Stimulated activated CD8-positive, alpha-beta memory T cell treated with anti-CD3 and anti-CD28 coated beads, Interleukin-2, amount 100 ng/mL, for 48 hours (primary cell): Measurements from ENCODE around the gene MPZL2.

Experiments
- DNase-seq, 2 donors: peaks; one replicate each; pipeline ENCODE4 v3.0.0-alpha.2; 2020; ENCODE audit warnings: low read depth in 2 of 2

Gene MPZL2

GRCh38 chr11:118283756-118284350 is 19.8 kb upstream of the MPZL2 start:
- no peak for DNase-seq

- no peak for DNase-seq
Observed at GRCh38 chr11:118283037-118283636, 19.0 kb upstream of the MPZL2 start.

- no peak for DNase-seq
Observed at GRCh38 chr11:118282606-118283005, 18.5 kb upstream of the MPZL2 start.

- DNase-seq: no peak
Observed at GRCh38 chr11:118281284-118281683, 17.2 kb upstream of the MPZL2 start.

GRCh38 chr11:118277312-118277711 is 13.2 kb upstream of the MPZL2 start:
- no peak for DNase-seq

GRCh38 chr11:118276422-118276821 is 12.3 kb upstream of the MPZL2 start:
- no peak for DNase-seq

GRCh38 chr11:118275176-118275575 is 11.1 kb upstream of the MPZL2 start:
- DNase-seq: no peak

- no peak for DNase-seq
Observed at GRCh38 chr11:118274186-118274585, 10.1 kb upstream of the MPZL2 start.

GRCh38 chr11:118272001-118272400 is 7.9 kb upstream of the MPZL2 start:
- no peak for DNase-seq

- DNase-seq: no peak
Observed at GRCh38 chr11:118267486-118267885, 3.4 kb upstream of the MPZL2 start.

GRCh38 chr11:118265954-118266353 is 1.9 kb upstream of the MPZL2 start:
- no peak for DNase-seq

GRCh38 chr11:118264569-118265465 is 720 bp upstream of the MPZL2 start:
- DNase-seq: no peak

- DNase-seq: no peak
Observed at GRCh38 chr11:118263112-118263511, 985 bp downstream of the MPZL2 start.

GRCh38 chr11:118260353-118260752 is 3.7 kb downstream of the MPZL2 start:
- DNase-seq: no peak

GRCh38 chr11:118259138-118259537 is 5.0 kb downstream of the MPZL2 start:
- no peak for DNase-seq

- DNase-seq: no peak
Observed at GRCh38 chr11:118258410-118258809, 5.7 kb downstream of the MPZL2 start.

- DNase-seq: no peak
Observed at GRCh38 chr11:118252688-118253087, 11.4 kb downstream of the MPZL2 start.

GRCh38 chr11:118251858-118252652 is 12.0 kb downstream of the MPZL2 start, which contains the start of gene MPZL3:
Gene MPZL3, minus strand, starts transcription at chr11:118252365. Its CDS starts 71 bp downstream, at chr11:118252294.
- peak; percentile 61 to 63 for DNase-seq

GRCh38 chr11:118247041-118247440 is 17.1 kb downstream of the MPZL2 start:
- DNase-seq: no peak

- DNase-seq: no peak
Observed at GRCh38 chr11:118245936-118246562, 18.0 kb downstream of the MPZL2 start.

GRCh38 chr11:118243993-118244762 is 19.9 kb downstream of the MPZL2 start:
- DNase-seq: no peak
